Chondrocyte (in vitro differentiated cells): ENCODE measurements around the gene ROPN1. TPM values are rescaled to one million over a fixed set of nuclear protein-coding genes. Genes with fewer than 3 reads are reported as not detected.
"Not testable (repeated sequence)": the region's sequence is repeated elsewhere in the genome, so short reads cannot be mapped to it uniquely, and the experiment has no call there.

Experiments
- DNase-seq: peaks from one replicate; pipeline ENCODE4 v3.0.0; 2021; ENCODE audit warnings: mixed read lengths, low spot score
- H3K27ac Mint-ChIP-seq: one replicate; pipeline ENCODE4 v1.8.0; 2021; ENCODE audit warnings: mild to moderate bottlenecking, moderate library complexity, mixed read lengths; ENCODE audit not compliant: unreplicated experiment
- H3K27me3 Mint-ChIP-seq: 2 replicates; pipeline ENCODE4 v1.8.0; 2021; ENCODE audit warnings: low read depth, mixed read lengths
- H3K36me3 Mint-ChIP-seq: 2 replicates; pipeline ENCODE4 v1.8.0; 2021; ENCODE audit warnings: low read depth, mixed read lengths
- H3K4me1 Mint-ChIP-seq: 2 replicates; pipeline ENCODE4 v1.8.0; 2021; ENCODE audit warnings: low read depth, mild to moderate bottlenecking, mixed read lengths
- H3K4me3 Mint-ChIP-seq: one replicate; pipeline ENCODE4 v1.8.0; 2021; ENCODE audit warnings: mild to moderate bottlenecking, moderate library complexity, mixed read lengths; ENCODE audit not compliant: unreplicated experiment
- H3K9me3 Mint-ChIP-seq: 2 replicates; pipeline ENCODE4 v1.8.0; 2021; ENCODE audit warnings: low read depth, mixed read lengths
- CTCF ChIP-seq: fragments of 200-600 bp; sonication (generic); IDR thresholded peaks from 2 replicates; pipeline ENCODE4 v1.5.0; 2021; ENCODE audit warnings: antibody characterized with exemption, mild to moderate bottlenecking, moderate library complexity
- total RNA-seq: library from RNA; stranded (reverse); gene quantifications from 3 replicates; pipeline ENCODE4 v1.2.1, GENCODE V29; 2021

The ROPN1 gene
- total RNA-seq, 1 donor from 2014 or later = not detected

- H3K4me1 Mint-ChIP-seq = peaks cover 2% of the 10 kb centered on the region
- peaks cover 2% of the 10 kb centered on the region for H3K27me3 Mint-ChIP-seq
- H3K27ac Mint-ChIP-seq = no peak overlapping the region
- TF ChIP-seq CTCF = no peak
- H3K9me3 Mint-ChIP-seq = peaks cover 9% of the 10 kb centered on the region
- DNase-seq = no peak
- no peak overlapping the region for H3K4me3 Mint-ChIP-seq
- H3K36me3 Mint-ChIP-seq = peaks cover 5% of the 10 kb centered on the region
These were observed 27.4 kb upstream of the ROPN1 start for GRCh38 chr3:124019291-124019690.

- H3K27ac Mint-ChIP-seq, H3K27me3 Mint-ChIP-seq, DNase-seq, H3K36me3 Mint-ChIP-seq, H3K4me3 Mint-ChIP-seq, H3K4me1 Mint-ChIP-seq, H3K9me3 Mint-ChIP-seq: not testable (repeated sequence)
These were observed 25.6 kb upstream of the ROPN1 start for GRCh38 chr3:124017502-124017901.

GRCh38 chr3:124016483-124016882, 24.6 kb upstream of the ROPN1 start:
- DNase-seq, H3K27me3 Mint-ChIP-seq, H3K36me3 Mint-ChIP-seq, H3K4me1 Mint-ChIP-seq, H3K4me3 Mint-ChIP-seq, H3K9me3 Mint-ChIP-seq: not testable (repeated sequence)
- peak; percentile 82 for TF ChIP-seq CTCF
- peak overlapping the region; percentile 49 for H3K27ac Mint-ChIP-seq

- H3K9me3 Mint-ChIP-seq = no peaks in the 10 kb centered on the region
- TF ChIP-seq CTCF = no peak
- H3K4me1 Mint-ChIP-seq = peaks cover 2% of the 10 kb centered on the region
- H3K27me3 Mint-ChIP-seq = peaks cover 2% of the 10 kb centered on the region
- H3K36me3 Mint-ChIP-seq = no peaks in the 10 kb centered on the region
- H3K27ac Mint-ChIP-seq = no peak overlapping the region
- no peak overlapping the region for H3K4me3 Mint-ChIP-seq
- no peak for DNase-seq
These were observed 22.5 kb upstream of the ROPN1 start for GRCh38 chr3:124014366-124014942.

GRCh38 chr3:124008321-124008720, 16.4 kb upstream of the ROPN1 start:
- DNase-seq, H3K27ac Mint-ChIP-seq, H3K4me3 Mint-ChIP-seq, H3K36me3 Mint-ChIP-seq, H3K9me3 Mint-ChIP-seq, H3K27me3 Mint-ChIP-seq: not testable (repeated sequence)
- peaks cover 11% of the 10 kb centered on the region for H3K4me1 Mint-ChIP-seq

GRCh38 chr3:124007186-124007585, 15.3 kb upstream of the ROPN1 start:
- H3K27me3 Mint-ChIP-seq = peaks cover 3% of the 10 kb centered on the region
- TF ChIP-seq CTCF = no peak
- H3K36me3 Mint-ChIP-seq = no peaks in the 10 kb centered on the region
- no peak overlapping the region for H3K4me3 Mint-ChIP-seq
- no peak for DNase-seq
- peaks cover 19% of the 10 kb centered on the region for H3K4me1 Mint-ChIP-seq
- H3K9me3 Mint-ChIP-seq = peaks cover 5% of the 10 kb centered on the region
- no peak overlapping the region for H3K27ac Mint-ChIP-seq

GRCh38 chr3:124002405-124003079, 10.6 kb upstream of the ROPN1 start:
- DNase-seq, H3K9me3 Mint-ChIP-seq, H3K36me3 Mint-ChIP-seq, H3K27me3 Mint-ChIP-seq, H3K4me3 Mint-ChIP-seq: not testable (repeated sequence)
- peak overlapping the region; percentile 35 for H3K27ac Mint-ChIP-seq
- H3K4me1 Mint-ChIP-seq = peaks cover 26% of the 10 kb centered on the region

GRCh38 chr3:124001366-124001765, 9.4 kb upstream of the ROPN1 start:
- H3K27me3 Mint-ChIP-seq, H3K4me3 Mint-ChIP-seq, H3K27ac Mint-ChIP-seq, H3K9me3 Mint-ChIP-seq, DNase-seq, H3K36me3 Mint-ChIP-seq: not testable (repeated sequence)
- H3K4me1 Mint-ChIP-seq = peaks cover 22% of the 10 kb centered on the region
